Mesodermal cell (in vitro differentiated cells): ENCODE data around the gene CD69.

Source experiments
- H3K27ac ChIP-seq: 2 replicates; pipeline ENCODE4 v1.7.0; 2013; ENCODE audit warnings: mild to moderate bottlenecking, low read depth, low read length, moderate library complexity; ENCODE audit not compliant: severe bottlenecking
- H3K36me3 ChIP-seq: 2 replicates; pipeline ENCODE4 v1.7.1; 2013; ENCODE audit warnings: mild to moderate bottlenecking, low read length, moderate library complexity; ENCODE audit not compliant: control insufficient read depth, insufficient read depth
- H3K4me1 ChIP-seq: one replicate; pipeline ENCODE4 v1.7.1; 2013; ENCODE audit warnings: mild to moderate bottlenecking, low read length; ENCODE audit not compliant: insufficient read depth, control insufficient read depth, poor library complexity, severe bottlenecking
- H3K4me3 ChIP-seq: 2 replicates; pipeline ENCODE4 v1.7.0; 2013; ENCODE audit warnings: low read length, control low read depth, mild to moderate bottlenecking; ENCODE audit not compliant: insufficient read depth, poor library complexity, severe bottlenecking; ENCODE audit errors: extremely low read depth
- H3K9me3 ChIP-seq: 2 replicates; pipeline ENCODE4 v1.7.1; 2013; ENCODE audit warnings: mild to moderate bottlenecking, low read length, moderate library complexity; ENCODE audit not compliant: control insufficient read depth
- WGBS, 2 experiments: methylation state at CpG; one replicate each; pipeline ENCODE4 v1.1.5; 2013; ENCODE audit warnings: missing lambda C conversion rate in 2 of 2; ENCODE audit not compliant: insufficient coverage in 2 of 2; 5-methylcytosine and 5-hydroxymethylcytosine counted together

Gene CD69

GRCh38 chr12:9781360-9781759 lies 20.7 kb upstream of the CD69 start:
- Histone ChIP-seq H3K9me3 (no peaks in the 10 kb centered on the region), H3K27ac (no peak overlapping the region), H3K4me1 (no peaks in the 10 kb centered on the region), H3K4me3 (no peak overlapping the region), H3K36me3 (no peaks in the 10 kb centered on the region)
- WGBS, 2 experiments: 60% methylated on average over 1 of the region's 2 CpGs; no CpG with 5 or more reads in 1 of the 2 experiments

GRCh38 chr12:9779209-9779608 lies 18.5 kb upstream of the CD69 start:
- no peaks in the 10 kb centered on the region for H3K4me1 ChIP-seq
- no peak overlapping the region for H3K4me3 ChIP-seq
- WGBS, 2 experiments: 0% methylated on average over 1 of the region's 4 CpGs; no CpG with 5 or more reads in 1 of the 2 experiments
- H3K9me3 ChIP-seq: no peaks in the 10 kb centered on the region
- no peak overlapping the region for H3K27ac ChIP-seq
- H3K36me3 ChIP-seq: no peaks in the 10 kb centered on the region

- no peak overlapping the region for H3K27ac ChIP-seq
- no peak overlapping the region for H3K4me3 ChIP-seq
- H3K9me3 ChIP-seq: no peaks in the 10 kb centered on the region
- WGBS, 2 experiments: 100% methylated on average over 1 of the region's 3 CpGs
- H3K36me3 ChIP-seq: no peaks in the 10 kb centered on the region
- no peaks in the 10 kb centered on the region for H3K4me1 ChIP-seq
Measured at GRCh38 chr12:9776781-9777180, 16.1 kb upstream of the CD69 start.

- H3K27ac ChIP-seq: no peak overlapping the region
- no peaks in the 10 kb centered on the region for H3K9me3 ChIP-seq
- H3K36me3 ChIP-seq: no peaks in the 10 kb centered on the region
- H3K4me3 ChIP-seq: no peak overlapping the region
- WGBS, 2 experiments: 79 to 100% methylated on average over 1 to 2 of the region's 2 CpGs
- H3K4me1 ChIP-seq: no peaks in the 10 kb centered on the region
Measured at GRCh38 chr12:9773216-9773877, 12.6 kb upstream of the CD69 start.

GRCh38 chr12:9763025-9763424 lies 2.3 kb upstream of the CD69 start:
- WGBS, 2 experiments: no CpG with 5 or more reads among the region's 2 CpGs

GRCh38 chr12:9762369-9762768 lies 1.7 kb upstream of the CD69 start:
- no peak overlapping the region for H3K27ac ChIP-seq
- H3K4me1 ChIP-seq: no peaks in the 10 kb centered on the region
- 83 to 92% methylated on average over 2 of the region's 5 CpGs for WGBS, 2 experiments
- H3K9me3 ChIP-seq: no peaks in the 10 kb centered on the region
- no peaks in the 10 kb centered on the region for H3K36me3 ChIP-seq
- no peak overlapping the region for H3K4me3 ChIP-seq

More at GRCh38 chr12:9763025-9763424, 2.3 kb upstream of the CD69 start:
- H3K27ac ChIP-seq: no peak overlapping the region
- H3K4me3 ChIP-seq: no peak overlapping the region
- no peaks in the 10 kb centered on the region for H3K4me1 ChIP-seq
- H3K36me3 ChIP-seq: no peaks in the 10 kb centered on the region
- no peaks in the 10 kb centered on the region for H3K9me3 ChIP-seq

GRCh38 chr12:9761419-9761781 lies 699 bp upstream of the CD69 start:
- 85 to 89% methylated on average over 2 of the region's 4 CpGs for WGBS, 2 experiments

GRCh38 chr12:9760120-9760519 lies 581 bp downstream of the CD69 start:
- H3K27ac ChIP-seq: no peak overlapping the region
- H3K36me3 ChIP-seq: no peaks in the 10 kb centered on the region
- H3K4me1 ChIP-seq: no peaks in the 10 kb centered on the region
- no peaks in the 10 kb centered on the region for H3K9me3 ChIP-seq
- WGBS, 2 experiments: no CpG with 5 or more reads among the region's 1 CpG
- no peak overlapping the region for H3K4me3 ChIP-seq

More at GRCh38 chr12:9761419-9761781, 699 bp upstream of the CD69 start:
- no peaks in the 10 kb centered on the region for H3K4me1 ChIP-seq
- no peak overlapping the region for H3K4me3 ChIP-seq
- no peaks in the 10 kb centered on the region for H3K9me3 ChIP-seq
- no peak overlapping the region for H3K27ac ChIP-seq
- H3K36me3 ChIP-seq: no peaks in the 10 kb centered on the region

GRCh38 chr12:9759694-9760093 lies 1.0 kb downstream of the CD69 start:
- H3K36me3 ChIP-seq: no peaks in the 10 kb centered on the region
- H3K27ac ChIP-seq: no peak overlapping the region
- no peak overlapping the region for H3K4me3 ChIP-seq
- no CpG with 5 or more reads among the region's 1 CpG for WGBS, 2 experiments
- no peaks in the 10 kb centered on the region for H3K9me3 ChIP-seq
- H3K4me1 ChIP-seq: no peaks in the 10 kb centered on the region

- Histone ChIP-seq H3K27ac (no peak overlapping the region), H3K4me1 (no peaks in the 10 kb centered on the region), H3K36me3 (no peaks in the 10 kb centered on the region), H3K4me3 (no peak overlapping the region), H3K9me3 (no peaks in the 10 kb centered on the region)
- no CpG with 5 or more reads among the region's 3 CpGs for WGBS, 2 experiments
Measured at GRCh38 chr12:9758119-9758518, 2.6 kb downstream of the CD69 start.

GRCh38 chr12:9757433-9758025 lies 3.2 kb downstream of the CD69 start:
- H3K27ac ChIP-seq: no peak overlapping the region
- WGBS, 2 experiments: 80 to 89% methylated on average over 1 to 3 of the region's 5 CpGs
- no peak overlapping the region for H3K4me3 ChIP-seq
- H3K36me3 ChIP-seq: no peaks in the 10 kb centered on the region
- H3K9me3 ChIP-seq: no peaks in the 10 kb centered on the region
- H3K4me1 ChIP-seq: no peaks in the 10 kb centered on the region
